Heart right ventricle (tissue), 16 donors: ENCODE data around the gene SH3BP4. TPM values are rescaled to one million over a fixed set of nuclear protein-coding genes. Genes with fewer than 3 reads are reported as not detected.

ENCODE experiments used
- ATAC-seq, 8 donors: fragments of 200-7000 bp; cut with Tn5 transposase; one replicate each; pipeline ENCODE4 v1.9.1; 2020; ENCODE audit warnings: mild to moderate bottlenecking in 8 of 8, moderate library complexity in 8 of 8, moderate number of reproducible peaks in 1 of 8
- DNase-seq, 2 donors: peaks; one replicate each; pipeline ENCODE4 v3.0.0-alpha.2; 2020
- H3K27ac ChIP-seq, 10 donors: fragments of 200-600 bp; sonication (generic) in 2 of 10; one replicate each; pipeline versions ENCODE4 v1.5.0 to v1.8.0; 2020 to 2022; ENCODE audit warnings: mild to moderate bottlenecking in 3 of 10
- H3K27me3 ChIP-seq, 7 donors: fragments of 200-600 bp; one replicate each; pipeline ENCODE4 v1.8.0; 2021 to 2022; ENCODE audit warnings: mild to moderate bottlenecking in 2 of 7
- H3K36me3 ChIP-seq, 9 donors: fragments of 200-600 bp; sonication (generic) in 1 of 9; one replicate each; pipeline versions ENCODE4 v1.5.0 to v1.8.0; 2020 to 2022; ENCODE audit warnings: mild to moderate bottlenecking in 2 of 9
- H3K4me1 ChIP-seq, 9 donors: fragments of 200-600 bp; sonication (generic) in 1 of 9; one replicate each; pipeline versions ENCODE4 v1.5.0 to v1.8.0; 2020 to 2022; ENCODE audit warnings: mild to moderate bottlenecking in 4 of 9
- H3K4me3 ChIP-seq, 10 donors: fragments of 200-600 bp; sonication (generic) in 2 of 10; one replicate each; pipeline versions ENCODE4 v1.5.0 to v1.8.0; 2020 to 2022; ENCODE audit warnings: mild to moderate bottlenecking in 7 of 10, moderate library complexity in 2 of 10
- H3K9me3 ChIP-seq, 11 donors: fragments of 200-600 bp in 10 of 11; sonication (generic) in 2 of 11; one replicate each; pipeline versions ENCODE4 v1.5.0 to v1.8.0; 2013 to 2022; ENCODE audit warnings: mild to moderate bottlenecking in 2 of 11, control low read depth in 1 of 11, moderate library complexity in 1 of 11
- CTCF ChIP-seq, 9 donors: fragments of 200-600 bp; sonication (generic) in 2 of 9; IDR thresholded peaks; one replicate each; pipeline versions ENCODE4 v1.5.0 to v1.8.0; 2021 to 2022; ENCODE audit warnings: antibody characterized with exemption in 9 of 9, mild to moderate bottlenecking in 5 of 9, moderate library complexity in 1 of 9
- WGBS, 2 donors: extraction: QIAGEN DNeasy Blood & Tissue Kit; methylation state at CpG; one replicate each; pipeline ENCODE4 v1.1.7; 2013; ENCODE audit warnings: inconsistent platforms in 1 of 2; 5-methylcytosine and 5-hydroxymethylcytosine counted together
- intact Hi-C, 10 donors: fragments of 100-400 bp; cut with DNase I; formaldehyde crosslinking; loops; one replicate each; pipeline versions ENCODE4 v1.11.1 to v1.14.2; 2022
- polyA plus RNA-seq, 2 donors: library from polyadenylated mRNA; stranded (reverse); fragments of 200-250 nt; gene quantifications; one replicate each; pipeline ENCODE4 v1.2.3, GENCODE V29; 2013
- total RNA-seq, 10 donors: library from RNA; stranded (reverse); fragmentation: NEBNext Ultra II Directional in 3 of 10; extraction: Animal tissue kit (Norgen Biotek cat#: 25700) in 3 of 10; gene quantifications; one replicate each; pipeline versions ENCODE4 v1.2.1 to v1.2.4, GENCODE V29; 2021 to 2023
- donor health status: Arrhythmogenic right ventricular cardiomyopathy.
- donor health status: ischemic (EF 13 %, LVEDD 7.1; RV severe dilation, severe dysfunction).
- donor health status: healthy with polysubstance abuse.
- donor health status: DM: no; HTN: yes; CAD: no.
- donor health status: DM: no; HTN: no; CAD: no.
- donor health status: ischemic (EF 25% LVEDD 6.9; RV normal size, moderate dysfunction).
- donor health status: ischemic (EF 25% LVEDD 5.7; RV mildly dilated, moderate dysfunction).
- donor health status: healthy.
- donor health status: DM: yes; HTN: yes; CAD: no.
- donor health status: Ischemic cardiomyopathy.
- donor health status: ischemic (EF 35%, LVEDD 5.7; RV mildly dilated, moderate dysfunction).
- donor health status: nonischemic (EF 11% LVEDD 7.7; RV severe dilation, severe dysfunction).
- donor health status: DM: yes; HTN: yes; CAD: no.
- donor health status: PGD.
- donor health status: ischemic (EF 29% LVEDD 5.4; RV normal size, mild dysfunction).
- donor health status: nonischemic (EF 23%, LVEDD 6.1; RV moderate dilation, normal function).

Gene SH3BP4
- total and polyA plus RNA-seq, 12 donors = 6.3 to 15.3 (median 10.8) TPM

- intact Hi-C loops = loop anchor here in 3 of 10 donors (10.0 kb wide), 1 partner anchor 103 kb away; no protein-coding TSS in a partner anchor
- H3K27me3 ChIP-seq = no peaks in the 10 kb centered on the region
- TF ChIP-seq CTCF (IDR thresholded peaks at IDR 0.05) = no peak
- no peak overlapping the region for H3K4me3 ChIP-seq
- H3K4me1 ChIP-seq = peaks cover 8 to 51% (median 23%) of the 10 kb centered on the region in 9 donors
- H3K36me3 ChIP-seq = peaks cover 0 to 25% (median 0%) of the 10 kb centered on the region in 9 donors
- 81% methylated on average over 25 of the region's 25 CpGs for WGBS, 2 donors
- DNase-seq = no peak
- no peaks in the 10 kb centered on the region for H3K9me3 ChIP-seq
- no peak overlapping the region for H3K27ac ChIP-seq
- no peak for ATAC-seq
These were observed 49.7 kb downstream of the SH3BP4 start for GRCh38 chr2:235001237-235002133.

- 87 to 92% methylated on average over 16 of the region's 16 CpGs for WGBS, 2 donors
- TF ChIP-seq CTCF (IDR thresholded peaks at IDR 0.05) = no peak
- Histone ChIP-seq H3K27ac (no peak overlapping the region), H3K27me3 (no peaks in the 10 kb centered on the region), H3K36me3 (peaks cover 0 to 15% (median 0%) of the 10 kb centered on the region in 9 donors), H3K4me1 (peaks cover 8 to 59% (median 23%) of the 10 kb centered on the region in 9 donors), H3K4me3 (no peak overlapping the region), H3K9me3 (no peaks in the 10 kb centered on the region)
- DNase-seq = no peak
- ATAC-seq = no peak
- intact Hi-C loops = loop anchor here in 3 of 10 donors (10.0 kb wide), 1 partner anchor 102 kb away; no protein-coding TSS in a partner anchor
These were observed 50.6 kb downstream of the SH3BP4 start for GRCh38 chr2:235002198-235003095.

GRCh38 chr2:235003096-235003775, 51.4 kb downstream of the SH3BP4 start:
- intact Hi-C loops = loop anchor here in 3 of 10 donors (10.0 kb wide), 1 partner anchor 102 kb away; no protein-coding TSS in a partner anchor
- Histone ChIP-seq H3K4me3 (no peak overlapping the region), H3K27ac (no peak overlapping the region), H3K9me3 (no peaks in the 10 kb centered on the region), H3K4me1 (peaks cover 8 to 63% (median 27%) of the 10 kb centered on the region in 9 donors), H3K36me3 (peaks cover 0 to 13% (median 0%) of the 10 kb centered on the region in 9 donors), H3K27me3 (no peaks in the 10 kb centered on the region)
- TF ChIP-seq CTCF (IDR thresholded peaks at IDR 0.05) = no peak
- ATAC-seq (no peak), DNase-seq (no peak)
- 89 to 94% methylated on average over 12 of the region's 12 CpGs for WGBS, 2 donors
